ENCODE measurements around the gene ALCAM. TPM values are rescaled to one million over a fixed set of nuclear protein-coding genes. Genes with fewer than 3 reads are reported as not detected.

The ALCAM gene
- total RNA-seq, 4 donors from 2014 or later, result 16.8 to 62.0 (median 27.5) TPM

DNA sequence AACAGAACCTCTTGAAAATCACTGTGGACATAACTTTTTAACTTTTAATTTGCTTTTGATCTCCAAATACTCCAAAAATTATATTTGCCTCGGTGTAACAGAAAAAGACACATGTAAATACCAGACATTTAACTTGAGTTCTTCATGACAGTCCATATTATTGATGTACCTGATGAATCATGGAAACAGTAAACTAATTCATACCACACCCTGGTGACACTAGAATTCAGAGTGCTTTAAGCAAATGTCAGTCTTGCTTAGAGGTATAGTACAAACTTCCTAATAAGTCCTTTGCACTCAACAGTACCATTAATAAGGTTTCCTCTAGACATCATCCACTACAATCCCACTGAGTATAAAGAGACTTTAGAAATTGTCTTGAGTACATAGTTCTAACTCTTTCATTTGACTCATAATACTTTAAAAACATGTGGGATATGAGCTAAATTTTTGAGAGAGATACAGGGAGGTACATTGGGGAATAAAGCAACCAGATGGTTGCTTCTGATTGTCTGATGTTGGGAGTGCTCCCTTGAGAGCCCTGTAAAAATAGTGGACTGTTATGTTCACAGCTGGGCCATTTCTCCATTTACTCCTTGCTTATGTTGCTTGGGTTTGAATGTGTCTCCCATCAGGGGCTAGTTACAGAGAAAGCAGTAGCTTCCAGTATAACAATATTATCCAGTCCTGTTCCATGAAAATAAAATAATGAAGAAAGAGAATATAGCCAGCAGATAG, 175.7 kb downstream of the ALCAM start:
- peaks cover 0 to 57% of the 10 kb centered on the region in 2 donors for H3K36me3 ChIP-seq
- no peak for TF ChIP-seq POLR2AphosphoS5 (IDR thresholded peaks at IDR 0.05)
- TF ChIP-seq EP300 (IDR thresholded peaks at IDR 0.05), result no peak
- no peak for TF ChIP-seq POLR2A (IDR thresholded peaks at IDR 0.05)
- TF ChIP-seq, protein P1, sequence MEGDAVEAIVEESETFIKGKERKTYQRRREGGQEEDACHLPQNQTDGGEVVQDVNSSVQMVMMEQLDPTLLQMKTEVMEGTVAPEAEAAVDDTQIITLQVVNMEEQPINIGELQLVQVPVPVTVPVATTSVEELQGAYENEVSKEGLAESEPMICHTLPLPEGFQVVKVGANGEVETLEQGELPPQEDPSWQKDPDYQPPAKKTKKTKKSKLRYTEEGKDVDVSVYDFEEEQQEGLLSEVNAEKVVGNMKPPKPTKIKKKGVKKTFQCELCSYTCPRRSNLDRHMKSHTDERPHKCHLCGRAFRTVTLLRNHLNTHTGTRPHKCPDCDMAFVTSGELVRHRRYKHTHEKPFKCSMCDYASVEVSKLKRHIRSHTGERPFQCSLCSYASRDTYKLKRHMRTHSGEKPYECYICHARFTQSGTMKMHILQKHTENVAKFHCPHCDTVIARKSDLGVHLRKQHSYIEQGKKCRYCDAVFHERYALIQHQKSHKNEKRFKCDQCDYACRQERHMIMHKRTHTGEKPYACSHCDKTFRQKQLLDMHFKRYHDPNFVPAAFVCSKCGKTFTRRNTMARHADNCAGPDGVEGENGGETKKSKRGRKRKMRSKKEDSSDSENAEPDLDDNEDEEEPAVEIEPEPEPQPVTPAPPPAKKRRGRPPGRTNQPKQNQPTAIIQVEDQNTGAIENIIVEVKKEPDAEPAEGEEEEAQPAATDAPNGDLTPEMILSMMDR (IDR thresholded peaks at IDR 0.05), result no peak
- H3K27me3 ChIP-seq, result no peaks in the 10 kb centered on the region
- H3K27ac ChIP-seq, result no peak overlapping the region
- H3K4me1 ChIP-seq, result no peaks in the 10 kb centered on the region
- no peak overlapping the region for H3K4me3 ChIP-seq
- H3K9me3 ChIP-seq, result no peaks in the 10 kb centered on the region
- WGBS, 2 donors (ENCODE audit: low coverage in 1 of 2), result 91 to 93% methylated on average over 1 of the region's 1 CpG
- no peak for ATAC-seq

DNA sequence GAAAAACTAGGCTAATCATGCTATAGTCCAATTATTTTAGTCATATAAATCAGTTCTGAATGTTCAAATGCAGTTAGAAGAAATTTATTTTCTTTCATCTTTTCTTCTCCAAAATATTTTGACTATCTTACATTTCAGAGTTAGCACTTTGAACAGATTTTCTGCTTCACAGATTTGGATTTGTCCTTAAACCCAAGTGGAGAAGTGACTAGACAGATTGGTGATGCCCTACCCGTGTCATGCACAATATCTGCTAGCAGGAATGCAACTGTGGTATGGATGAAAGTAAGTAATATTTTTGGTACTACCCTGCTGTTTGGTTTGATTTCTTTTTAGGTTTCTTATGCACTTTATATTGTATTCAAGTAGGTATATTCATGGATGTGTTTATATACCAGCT, 178.3 kb downstream of the ALCAM start:
- no peak overlapping the region for H3K27ac ChIP-seq
- no peaks in the 10 kb centered on the region for H3K4me1 ChIP-seq
- no peak overlapping the region for H3K4me3 ChIP-seq
- no peak for TF ChIP-seq POLR2AphosphoS5 (IDR thresholded peaks at IDR 0.05)
- TF ChIP-seq EP300 (IDR thresholded peaks at IDR 0.05), result no peak
- TF ChIP-seq, protein P1 (IDR thresholded peaks at IDR 0.05), result no peak
- no peak for TF ChIP-seq POLR2A (IDR thresholded peaks at IDR 0.05)
- 82 to 100% methylated on average over 1 of the region's 1 CpG for WGBS, 2 donors (ENCODE audit: low coverage in 1 of 2)
- ATAC-seq, result no peak
- no peaks in the 10 kb centered on the region for H3K27me3 ChIP-seq
- H3K36me3 ChIP-seq, result peaks cover 0 to 72% of the 10 kb centered on the region in 2 donors
- H3K9me3 ChIP-seq, result no peaks in the 10 kb centered on the region

DNA sequence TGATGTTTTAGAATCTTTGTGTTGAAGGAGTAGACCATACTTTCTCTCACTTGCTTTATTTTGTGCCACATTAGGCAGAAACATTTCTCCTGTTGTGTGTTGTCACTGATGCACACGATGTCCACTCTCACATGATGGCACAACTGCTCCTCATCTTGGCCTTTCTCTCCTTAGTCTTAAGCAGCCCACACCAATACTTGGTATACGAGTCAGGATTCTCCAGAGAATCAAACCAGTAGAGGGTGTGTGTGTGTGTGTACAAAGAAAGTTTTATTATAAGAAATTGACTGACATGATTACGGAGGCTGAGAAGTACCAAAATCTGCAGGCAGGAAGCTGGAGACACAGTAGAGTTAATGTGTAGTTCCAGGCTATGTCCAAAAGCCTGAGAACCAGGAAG, 187.1 kb downstream of the ALCAM start:
- Histone ChIP-seq H3K4me3 (no peak overlapping the region), H3K4me1 (no peaks in the 10 kb centered on the region), H3K36me3 (peaks cover 0 to 39% of the 10 kb centered on the region in 2 donors), H3K27me3 (no peaks in the 10 kb centered on the region), H3K27ac (no peak overlapping the region), H3K9me3 (no peaks in the 10 kb centered on the region)
- 87% methylated on average over 3 of the region's 3 CpGs; no CpG with 5 or more reads in 1 of the 2 donors for WGBS, 2 donors (ENCODE audit: low coverage in 1 of 2)
- no peak for ATAC-seq
- no peak for TF ChIP-seq POLR2AphosphoS5 (IDR thresholded peaks at IDR 0.05)
- no peak for TF ChIP-seq POLR2A (IDR thresholded peaks at IDR 0.05)
- no peak for TF ChIP-seq EP300 (IDR thresholded peaks at IDR 0.05)
- TF ChIP-seq, protein P1 (IDR thresholded peaks at IDR 0.05), result no peak

DNA sequence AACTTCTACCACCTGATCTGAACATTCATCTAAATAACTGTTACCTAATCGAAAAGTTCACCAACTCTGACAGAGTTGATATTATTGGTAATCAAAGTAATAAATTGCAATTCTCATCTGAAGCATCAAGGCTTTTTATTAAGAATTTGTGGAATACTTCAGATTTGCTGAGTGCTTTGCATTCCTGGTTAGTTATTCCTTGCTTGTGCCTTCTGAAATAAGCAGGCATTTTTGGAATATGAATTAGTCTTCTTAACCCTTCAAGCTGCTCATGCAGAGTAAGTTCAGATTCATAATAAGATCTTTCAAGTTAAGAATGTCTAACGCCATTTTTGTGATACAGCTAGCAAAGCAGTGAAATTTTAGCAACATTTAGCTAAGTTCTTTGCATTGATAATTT, 188.5 kb downstream of the ALCAM start:
- WGBS, 2 donors (ENCODE audit: low coverage in 1 of 2), result 78 to 89% methylated on average over 2 of the region's 2 CpGs
- ATAC-seq, result no peak
- no peaks in the 10 kb centered on the region for H3K9me3 ChIP-seq
- H3K4me3 ChIP-seq, result no peak overlapping the region
- H3K27ac ChIP-seq, result no peak overlapping the region
- no peaks in the 10 kb centered on the region for H3K27me3 ChIP-seq
- H3K36me3 ChIP-seq, result peaks cover 0 to 33% of the 10 kb centered on the region in 2 donors
- TF ChIP-seq, protein P1 (IDR thresholded peaks at IDR 0.05), result no peak
- TF ChIP-seq POLR2AphosphoS5 (IDR thresholded peaks at IDR 0.05) (no peak), EP300 (IDR thresholded peaks at IDR 0.05) (no peak), POLR2A (IDR thresholded peaks at IDR 0.05) (no peak)
- no peaks in the 10 kb centered on the region for H3K4me1 ChIP-seq

DNA sequence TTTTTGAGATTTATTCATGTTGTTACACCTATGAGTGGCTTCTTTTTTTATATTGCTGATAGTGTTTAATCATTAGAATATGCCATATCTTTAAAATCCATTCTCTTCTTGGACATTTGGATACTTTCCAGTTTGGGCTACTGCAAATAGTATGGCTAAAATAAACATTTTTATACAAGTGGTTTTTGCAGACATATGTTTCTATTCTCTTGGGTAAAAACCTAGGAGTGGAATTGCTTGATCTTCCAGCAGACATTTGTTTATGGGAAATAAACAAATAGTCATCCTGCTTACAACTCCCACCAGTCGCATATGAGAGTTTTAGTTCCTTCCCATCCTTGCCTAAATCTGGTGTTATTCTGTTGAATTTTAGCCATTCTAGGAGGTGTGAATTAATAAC, 193.1 kb downstream of the ALCAM start:
- WGBS, 2 donors (ENCODE audit: low coverage in 1 of 2), result 80 to 82% methylated on average over 1 of the region's 1 CpG
- ATAC-seq, result no peak
- Histone ChIP-seq H3K4me1 (no peaks in the 10 kb centered on the region), H3K9me3 (no peaks in the 10 kb centered on the region), H3K27ac (no peak overlapping the region), H3K27me3 (no peaks in the 10 kb centered on the region), H3K4me3 (no peak overlapping the region), H3K36me3 (no peaks in the 10 kb centered on the region)
- no peak for TF ChIP-seq POLR2AphosphoS5 (IDR thresholded peaks at IDR 0.05)
- TF ChIP-seq, protein P1 (IDR thresholded peaks at IDR 0.05), result no peak
- no peak for TF ChIP-seq POLR2A (IDR thresholded peaks at IDR 0.05)
- TF ChIP-seq EP300 (IDR thresholded peaks at IDR 0.05), result no peak
